Renal cortex interstitium (tissue), 11 donors: ENCODE measurements around the gene ANKRD42. TPM values are rescaled to one million over a fixed set of nuclear protein-coding genes. Genes with fewer than 3 reads are reported as not detected.
"Not testable (repeated sequence)": the region's sequence is repeated elsewhere in the genome, so short reads cannot be mapped to it uniquely, and the experiment has no call there.

Experiments used
- DNase-seq, 11 donors: peaks; one replicate each; pipeline ENCODE4 v3.0.0-alpha.2; 2013; ENCODE audit warnings: low read depth in 9 of 11, low spot score in 4 of 11; ENCODE audit errors: extremely low read depth in 1 of 11
- polyA plus RNA-seq, 3 donors: library from polyadenylated mRNA; unstranded; fragments of 120-200 nt; gene quantifications; one replicate each; pipeline ENCODE4 v1.2.1, GENCODE V29; 2013; ENCODE audit not compliant: insufficient read length in 3 of 3

ANKRD42 gene
- polyA plus RNA-seq, 3 donors = 16.1 to 20.3 (median 18.0) TPM

GRCh38 chr11:83206771-83207382 is 13.4 kb downstream of the ANKRD42 start:
- DNase-seq = not testable (repeated sequence)

GRCh38 chr11:83219095-83219494 is 25.6 kb downstream of the ANKRD42 start:
- DNase-seq = no peak

- DNase-seq = no peak
Observed at GRCh38 chr11:83220260-83220659, 26.7 kb downstream of the ANKRD42 start.

- DNase-seq = no peak
Observed at GRCh38 chr11:83221694-83222093, 28.2 kb downstream of the ANKRD42 start.

- no peak for DNase-seq
Observed at GRCh38 chr11:83222499-83222898, 29.0 kb downstream of the ANKRD42 start.

- no peak for DNase-seq
Observed at GRCh38 chr11:83223457-83223856, 29.9 kb downstream of the ANKRD42 start.

GRCh38 chr11:83235825-83236224 is 42.3 kb downstream of the ANKRD42 start:
- no peak for DNase-seq

GRCh38 chr11:83238111-83238510 is 44.6 kb downstream of the ANKRD42 start:
- no peak for DNase-seq

- peak in 10 of 11 donors; percentile 6 to 46 (median 24) for DNase-seq
Observed at GRCh38 chr11:83241291-83241946, 47.9 kb downstream of the ANKRD42 start.

GRCh38 chr11:83249445-83249844 is 55.9 kb downstream of the ANKRD42 start:
- no peak for DNase-seq

GRCh38 chr11:83249972-83250593 is 56.6 kb downstream of the ANKRD42 start:
- DNase-seq = peak in 10 of 11 donors; percentile 3 to 20 (median 12)

GRCh38 chr11:83252266-83252665 is 58.8 kb downstream of the ANKRD42 start:
- no peak for DNase-seq

GRCh38 chr11:83252941-83253340 is 59.4 kb downstream of the ANKRD42 start:
- no peak for DNase-seq

- no peak for DNase-seq
Observed at GRCh38 chr11:83255366-83255765, 61.9 kb downstream of the ANKRD42 start.

- DNase-seq = no peak
Observed at GRCh38 chr11:83256602-83257340, 63.3 kb downstream of the ANKRD42 start.

GRCh38 chr11:83257761-83258168 is 64.3 kb downstream of the ANKRD42 start:
- DNase-seq = no peak

GRCh38 chr11:83259559-83259958 is 66.0 kb downstream of the ANKRD42 start:
- DNase-seq = no peak

GRCh38 chr11:83265331-83265730 is 71.8 kb downstream of the ANKRD42 start:
- DNase-seq = no peak

GRCh38 chr11:83269080-83269479 is 75.6 kb downstream of the ANKRD42 start:
- DNase-seq = not testable (repeated sequence)

GRCh38 chr11:83271734-83272133 is 78.2 kb downstream of the ANKRD42 start:
- DNase-seq = not testable (repeated sequence)
